ENCODE results near the gene CSPG4. TPM values are rescaled to one million over a fixed set of nuclear protein-coding genes. Genes with fewer than 3 reads are reported as not detected.

CSPG4 gene
- total RNA-seq, 1 experiment from 2014 or later, result 15.4 TPM

Other genes with a start within 250 kb of the CSPG4 start
- 24.0 and 28.3 TPM in 2 replicates for gene PTPN9, start 133.5 kb downstream of the CSPG4 start, total RNA-seq (2014; rRNA removed; shearing (Covaris generic))
- 33.6 and 39.4 TPM in 2 replicates for gene SNUPN, start 87.1 kb downstream of the CSPG4 start, total RNA-seq (2014; rRNA removed; shearing (Covaris generic))
- gene IMP3, start 72.6 kb downstream of the CSPG4 start, total RNA-seq (2014; rRNA removed; shearing (Covaris generic)), result 189 and 195 TPM in 2 replicates
- 9.4 and 11.3 TPM in 2 replicates for gene SNX33, start 64.9 kb downstream of the CSPG4 start, total RNA-seq (2014; rRNA removed; shearing (Covaris generic))
- 16.1 and 16.3 TPM in 2 replicates for gene UBE2Q2, start 130.6 kb upstream of the CSPG4 start, total RNA-seq (2014; rRNA removed; shearing (Covaris generic))
- 71.8 and 78.6 TPM in 2 replicates for gene FBXO22, start 191.0 kb upstream of the CSPG4 start, total RNA-seq (2014; rRNA removed; shearing (Covaris generic))